GM12872 (cell line): ENCODE results near the gene VSIG10L2.
A peak's percentile ranks its signal among the peaks of the same experiment; 100 is the strongest.

Source experiments
- TF ChIP-seq, protein P1 (sequence below): IDR thresholded peaks from 3 replicates; pipeline ENCODE4 v1.5.1; 2011; ENCODE audit warnings: low read depth, mild to moderate bottlenecking, low read length, moderate library complexity; ENCODE audit not compliant: insufficient read depth

Gene VSIG10L2

DNA sequence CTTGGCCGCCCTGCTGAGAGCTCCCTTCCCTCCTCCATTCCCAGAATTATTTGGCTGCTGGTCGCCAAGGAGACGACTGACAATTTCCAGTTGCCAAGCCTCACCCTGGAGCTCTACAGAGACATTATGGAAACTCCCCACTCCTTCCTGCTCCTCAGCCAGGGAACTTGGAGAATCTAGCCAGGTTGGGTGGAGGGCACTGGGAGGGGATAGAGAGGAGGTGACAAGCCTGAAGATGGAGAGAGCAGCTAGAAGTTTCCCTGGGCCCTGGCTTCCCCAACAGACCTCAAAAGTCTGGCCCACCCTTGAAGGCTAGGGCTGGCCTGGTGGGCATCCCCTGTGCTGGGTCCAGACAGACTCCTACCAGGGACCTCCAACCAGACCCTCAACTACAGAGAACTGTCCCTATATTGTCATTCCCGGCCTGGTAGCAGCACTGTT, 6.7 kb upstream of the VSIG10L2 start:
- TF ChIP-seq, protein P1, sequence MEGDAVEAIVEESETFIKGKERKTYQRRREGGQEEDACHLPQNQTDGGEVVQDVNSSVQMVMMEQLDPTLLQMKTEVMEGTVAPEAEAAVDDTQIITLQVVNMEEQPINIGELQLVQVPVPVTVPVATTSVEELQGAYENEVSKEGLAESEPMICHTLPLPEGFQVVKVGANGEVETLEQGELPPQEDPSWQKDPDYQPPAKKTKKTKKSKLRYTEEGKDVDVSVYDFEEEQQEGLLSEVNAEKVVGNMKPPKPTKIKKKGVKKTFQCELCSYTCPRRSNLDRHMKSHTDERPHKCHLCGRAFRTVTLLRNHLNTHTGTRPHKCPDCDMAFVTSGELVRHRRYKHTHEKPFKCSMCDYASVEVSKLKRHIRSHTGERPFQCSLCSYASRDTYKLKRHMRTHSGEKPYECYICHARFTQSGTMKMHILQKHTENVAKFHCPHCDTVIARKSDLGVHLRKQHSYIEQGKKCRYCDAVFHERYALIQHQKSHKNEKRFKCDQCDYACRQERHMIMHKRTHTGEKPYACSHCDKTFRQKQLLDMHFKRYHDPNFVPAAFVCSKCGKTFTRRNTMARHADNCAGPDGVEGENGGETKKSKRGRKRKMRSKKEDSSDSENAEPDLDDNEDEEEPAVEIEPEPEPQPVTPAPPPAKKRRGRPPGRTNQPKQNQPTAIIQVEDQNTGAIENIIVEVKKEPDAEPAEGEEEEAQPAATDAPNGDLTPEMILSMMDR, result no peak

DNA sequence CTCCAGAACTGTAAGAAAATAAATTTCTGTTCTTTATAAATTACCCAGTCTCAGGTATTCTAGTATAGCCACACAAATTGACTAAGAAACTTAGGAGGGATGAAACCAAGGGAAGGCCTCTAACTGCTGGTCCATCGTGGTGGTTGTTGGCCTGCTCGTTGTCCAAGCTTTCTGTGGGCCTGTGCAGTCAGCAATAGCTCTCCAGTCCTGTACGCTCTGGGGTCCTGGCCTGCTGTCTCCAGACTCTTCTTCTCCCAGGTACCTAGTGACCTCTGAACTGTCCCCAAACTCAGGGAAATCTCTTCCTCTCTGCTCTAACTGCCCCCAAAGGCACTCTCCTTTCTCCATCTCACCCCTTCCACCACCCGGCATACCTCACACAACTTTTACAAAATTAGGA, 5.7 kb upstream of the VSIG10L2 start:
- TF ChIP-seq, protein P1, result no peak

DNA sequence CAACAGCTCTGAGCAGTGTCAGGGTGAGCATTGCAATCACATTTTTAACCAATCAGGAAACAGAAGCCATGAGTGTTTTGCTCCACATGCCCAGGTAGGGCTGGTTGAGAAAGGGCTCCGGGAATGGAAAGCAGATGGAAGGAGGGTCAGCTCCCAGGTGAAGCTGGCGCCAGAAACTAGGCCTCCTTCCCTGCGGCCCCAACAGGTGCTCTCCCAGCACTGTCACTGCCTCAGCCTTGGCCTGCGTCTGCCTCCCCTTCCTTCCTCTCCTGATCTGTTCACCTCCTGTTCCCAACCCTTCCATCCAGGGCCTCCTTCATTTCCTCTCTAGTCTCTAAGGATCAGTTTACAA, 4.6 kb upstream of the VSIG10L2 start:
- TF ChIP-seq, protein P1, result no peak

DNA sequence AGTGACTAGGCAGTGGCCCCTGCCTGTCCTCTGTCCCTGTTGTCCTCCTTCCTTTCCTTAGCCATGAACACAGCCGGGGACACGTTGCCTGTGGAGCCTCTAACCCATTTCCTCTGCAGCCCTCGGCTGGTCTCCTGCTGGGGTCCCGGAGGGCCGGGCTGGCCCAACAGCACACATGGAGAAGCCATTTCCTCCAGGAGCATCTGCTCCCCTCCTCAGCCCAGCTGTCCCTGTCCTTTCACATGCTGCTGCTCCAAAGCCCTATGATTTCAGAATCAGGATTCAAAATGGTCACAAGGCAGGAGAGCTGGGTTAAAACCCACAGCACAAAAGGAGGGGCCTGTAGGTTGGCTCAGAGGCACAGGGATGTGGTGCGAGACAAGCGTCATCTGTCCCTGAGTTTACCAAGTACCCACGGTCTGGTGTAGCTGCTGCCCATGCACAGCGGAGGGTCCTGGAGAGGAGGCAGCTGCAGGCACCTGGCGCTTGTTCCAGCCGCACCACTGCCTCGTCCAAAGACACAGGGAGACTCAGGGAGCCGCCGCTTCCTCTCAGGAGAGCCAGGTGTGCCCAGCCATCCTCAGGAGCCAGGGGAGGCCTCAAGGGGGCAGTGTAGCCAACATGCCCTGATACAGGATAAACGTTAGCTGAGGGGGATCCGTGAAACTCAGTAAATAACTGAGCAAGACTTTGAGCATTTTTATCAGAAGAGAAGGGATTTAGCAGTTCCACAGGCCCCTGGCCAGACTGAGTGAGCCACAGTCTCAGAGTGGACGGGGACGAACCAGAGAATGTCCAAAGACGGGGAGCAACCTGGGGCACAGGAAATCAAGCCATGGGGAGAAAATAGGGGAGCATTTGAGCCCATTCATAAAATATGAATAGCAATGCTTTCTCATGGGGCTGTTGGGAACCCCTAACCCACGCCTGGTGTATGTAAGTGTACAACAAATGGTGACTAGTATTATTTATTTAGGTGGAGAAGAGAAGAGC, 3.9 kb upstream of the VSIG10L2 start:
- TF ChIP-seq, protein P1, result peak; percentile 76

DNA sequence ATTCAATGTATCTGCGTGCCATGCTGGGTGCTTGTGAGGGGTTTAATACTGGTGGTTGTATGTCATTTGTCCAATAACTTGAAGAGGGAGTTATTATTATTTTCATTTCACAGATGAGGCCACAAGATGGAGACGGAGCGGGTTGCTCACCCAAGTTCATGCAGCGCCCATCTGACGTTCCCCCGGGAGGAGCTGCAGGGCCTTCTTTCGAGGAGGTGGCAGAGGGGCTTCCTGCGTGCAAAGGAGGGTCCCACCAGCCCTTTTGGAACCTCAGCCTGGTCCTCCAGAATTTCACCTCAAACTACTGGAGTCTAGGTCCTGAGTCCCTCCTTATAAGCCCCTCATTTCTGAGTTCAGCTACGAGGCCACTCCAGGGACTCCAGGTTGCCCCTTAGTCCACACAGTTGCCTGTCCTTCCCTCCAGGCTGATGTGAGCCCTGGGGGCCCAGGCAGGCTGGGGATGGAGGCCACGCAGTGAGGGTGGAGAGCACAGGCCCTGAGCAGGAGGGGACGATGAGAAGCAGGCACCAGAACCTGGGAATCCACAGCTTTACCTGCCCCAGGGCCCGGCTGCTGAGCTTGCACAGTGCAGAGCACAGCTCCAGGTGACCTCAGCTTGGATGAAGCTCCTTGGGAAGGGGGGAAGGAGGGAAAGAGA, 2.9 kb upstream of the VSIG10L2 start:
- TF ChIP-seq, protein P1, result no peak

DNA sequence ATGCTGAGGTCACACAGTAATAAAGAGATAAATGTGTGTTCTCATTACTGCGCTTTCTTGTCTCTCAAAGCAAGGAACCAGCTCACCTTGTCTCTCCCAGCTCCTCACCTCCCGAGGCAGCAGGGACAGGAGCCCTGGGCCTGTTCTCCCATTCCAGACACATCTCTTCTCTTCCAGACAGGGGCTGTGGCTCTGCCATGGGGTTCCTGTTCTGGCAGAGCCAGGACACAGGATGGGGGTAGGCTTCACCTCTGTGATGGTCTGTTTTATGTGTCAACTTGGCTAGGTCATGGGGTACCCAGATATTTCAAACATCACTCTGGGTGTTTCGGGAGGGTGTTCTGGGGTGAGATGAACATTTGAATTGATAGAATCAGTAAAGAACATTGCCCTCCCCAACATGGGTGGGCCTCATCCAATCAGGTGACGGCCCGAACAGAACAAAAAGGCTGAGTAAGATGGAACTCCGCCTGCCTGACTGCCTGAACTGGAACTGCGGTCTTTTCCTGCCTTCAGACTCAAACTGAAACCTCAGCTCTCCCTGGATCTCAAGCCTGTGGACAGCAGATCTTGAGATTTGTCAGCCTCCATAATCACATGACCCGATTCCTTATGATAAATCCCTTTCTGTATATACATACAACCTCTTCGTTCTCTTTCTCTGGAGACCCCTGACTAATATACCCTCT, 2.0 kb upstream of the VSIG10L2 start:
- TF ChIP-seq, protein P1, result no peak
